HG02642 (cell line): ENCODE results near the gene SLC12A7.

Experiments
- ATAC-seq: cut with Tn5 transposase; IDR thresholded peaks from one replicate; pipeline ENCODE4 v1.9.1; 2021; ENCODE audit warnings: mild to moderate bottlenecking; ENCODE audit not compliant: unreplicated experiment, poor library complexity

The SLC12A7 gene

GRCh38 chr5:1014781-1015221 is 97.1 kb downstream of the SLC12A7 start:
- no peak for ATAC-seq

DNA sequence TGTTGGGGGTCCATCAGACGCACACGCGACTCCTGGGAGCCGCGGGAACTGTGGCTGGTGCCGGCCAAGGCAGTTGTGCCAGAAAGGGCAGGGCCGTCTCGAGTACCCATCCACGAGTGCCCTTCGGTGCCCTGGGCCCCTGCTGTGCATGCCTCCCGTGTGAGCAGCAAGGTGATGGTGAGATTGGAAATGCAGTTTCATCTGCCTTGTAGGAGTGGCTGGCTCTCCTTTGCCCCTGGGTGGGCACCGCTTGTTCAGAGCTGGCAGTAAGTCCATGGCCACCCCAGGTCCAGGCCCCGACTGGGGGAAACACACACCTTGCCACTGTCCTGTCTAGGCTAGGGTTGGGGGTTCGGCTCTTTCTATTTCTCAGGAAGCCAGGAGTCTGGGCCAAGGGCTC is 97.5 kb downstream of the SLC12A7 start:
- ATAC-seq: no peak

- ATAC-seq: no peak
These were observed 97.9 kb downstream of the SLC12A7 start for GRCh38 chr5:1013948-1014301.

DNA sequence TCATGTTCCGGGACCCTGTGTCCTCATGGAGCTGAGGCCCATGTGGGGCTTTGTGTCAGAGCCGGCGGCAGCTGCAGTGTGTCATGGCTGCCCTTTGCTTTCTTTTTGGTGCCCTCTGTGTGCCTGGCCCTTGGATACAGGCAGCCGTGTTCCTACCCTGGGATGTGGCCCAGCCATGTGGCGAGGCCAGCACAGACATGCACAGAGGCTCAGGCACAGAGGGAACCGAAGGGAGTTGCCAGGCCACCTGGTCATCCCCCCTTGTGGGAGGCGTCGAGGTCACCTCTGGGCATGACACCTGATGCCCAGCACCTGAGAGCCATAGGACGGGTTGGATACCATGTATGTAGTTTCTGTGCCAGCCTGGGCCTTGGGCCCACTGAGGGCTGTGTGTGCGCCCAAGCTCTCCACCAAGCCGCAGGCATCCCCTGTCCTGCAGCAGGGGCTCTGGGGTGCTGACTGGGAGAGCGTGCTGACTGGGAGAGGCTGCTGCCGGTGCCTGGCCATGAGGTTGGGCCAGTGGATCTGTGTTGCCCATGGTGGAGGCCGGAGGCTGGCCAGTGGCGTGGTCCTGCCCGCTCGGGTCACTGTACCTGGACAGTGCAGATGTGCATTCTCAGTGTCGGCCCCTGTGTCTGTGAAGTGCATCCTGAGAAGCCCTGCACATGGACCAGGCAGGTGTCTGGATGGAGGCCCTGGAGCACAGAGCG is 98.5 kb downstream of the SLC12A7 start:
- ATAC-seq: no peak

- ATAC-seq: no peak
These were observed 99.0 kb downstream of the SLC12A7 start for GRCh38 chr5:1012900-1013237.

- ATAC-seq: no peak
These were observed 99.5 kb downstream of the SLC12A7 start for GRCh38 chr5:1012313-1012841.

- ATAC-seq: no peak
These were observed 100.0 kb downstream of the SLC12A7 start for GRCh38 chr5:1011741-1012312.

DNA sequence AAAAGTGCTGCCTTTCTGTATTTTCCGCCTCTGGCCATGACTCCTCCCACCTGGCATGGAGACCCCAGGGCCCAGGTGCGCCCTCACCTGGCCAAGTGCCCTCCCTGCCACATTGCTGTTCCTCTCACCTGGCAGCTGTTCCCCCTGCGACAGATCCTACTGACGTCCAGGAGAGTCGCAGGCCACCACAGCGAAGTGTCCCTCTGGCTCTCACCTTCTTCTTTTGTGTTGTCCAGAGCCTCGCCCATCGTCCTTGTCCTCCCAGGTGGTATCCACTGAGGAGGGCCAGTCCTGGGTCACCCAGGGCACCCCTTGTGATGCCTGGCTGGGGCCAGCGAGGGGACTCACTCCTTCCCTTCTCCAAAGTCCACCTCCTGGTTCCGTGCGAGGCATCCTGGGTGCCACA is 100.6 kb downstream of the SLC12A7 start:
- ATAC-seq: no peak

DNA sequence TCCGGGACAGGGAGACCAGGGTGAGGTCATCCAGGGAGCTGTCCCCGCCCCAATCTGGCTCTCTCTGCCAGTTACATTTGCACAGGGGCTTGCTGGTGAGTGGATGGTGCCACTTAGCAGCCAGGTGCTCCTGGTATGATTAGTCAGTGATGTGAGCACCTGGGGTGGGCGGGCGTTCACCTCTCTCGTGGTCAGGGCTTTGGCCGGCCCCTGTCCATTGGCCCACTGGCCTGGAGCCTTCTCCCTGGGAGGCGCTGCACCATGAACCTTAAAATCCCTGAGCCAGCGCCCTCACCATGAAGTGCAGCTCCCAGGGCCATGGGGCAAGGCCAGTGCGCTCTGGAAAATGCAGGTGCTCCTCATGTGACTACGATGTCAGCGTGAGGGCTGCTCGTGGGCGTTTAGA is 101.2 kb downstream of the SLC12A7 start:
- no peak for ATAC-seq

- no peak for ATAC-seq
These were observed 101.7 kb downstream of the SLC12A7 start for GRCh38 chr5:1010181-1010510.

- ATAC-seq: no peak
These were observed 102.3 kb downstream of the SLC12A7 start for GRCh38 chr5:1009359-1010180.

DNA sequence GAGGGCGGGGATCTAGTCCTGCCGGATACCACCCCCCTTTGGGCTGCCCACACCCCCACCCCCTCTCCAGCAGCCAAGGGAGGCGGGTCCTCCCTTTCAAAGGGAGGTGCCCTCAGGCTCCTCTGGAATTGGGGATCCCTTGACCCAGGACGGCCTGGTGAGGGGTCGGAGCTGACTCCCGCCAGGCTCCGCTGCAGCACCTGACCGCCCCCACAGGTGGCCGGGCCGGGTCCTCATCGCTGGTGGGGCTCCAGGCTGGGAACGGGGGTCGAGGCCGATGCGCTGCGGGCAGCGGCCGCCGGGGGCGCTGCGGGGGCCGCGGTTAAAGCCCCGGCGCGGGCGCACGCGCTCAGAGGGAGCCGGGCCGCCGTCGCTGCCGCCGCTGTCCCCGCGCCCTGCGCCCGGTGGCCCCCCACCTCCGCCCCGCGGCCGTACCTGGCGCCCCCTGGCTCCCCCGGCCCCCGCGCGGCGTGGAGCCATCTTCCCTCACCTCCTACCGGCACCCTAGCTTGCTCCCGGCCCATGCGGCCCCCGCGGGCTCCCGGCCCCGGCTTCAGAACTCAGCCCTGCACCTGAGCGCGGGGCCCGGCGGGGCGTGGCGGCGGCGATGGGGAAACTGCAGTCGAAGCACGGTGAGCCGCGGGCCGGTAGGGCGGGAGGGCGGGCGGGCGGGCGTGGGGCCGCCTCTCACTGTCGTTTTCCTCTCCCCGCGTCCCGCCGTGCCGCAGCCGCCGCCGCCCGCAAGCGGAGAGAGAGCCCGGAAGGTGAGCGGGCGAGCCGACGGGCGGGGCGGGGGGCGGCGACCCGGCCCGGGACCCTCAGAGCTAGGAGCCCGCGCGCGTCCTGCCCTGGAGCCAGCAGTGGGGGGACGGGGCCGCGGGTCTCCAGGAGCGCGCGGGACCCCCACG is 103.2 kb downstream of the SLC12A7 start, which contains the start of gene NKD2:
Gene NKD2 (plus strand): TSS at position 352 of the 908 bp plus-strand sequence. CDS start 256 bp downstream, at position 608.
- peak; percentile 44 for ATAC-seq

GRCh38 chr5:1007681-1008450 is 104.0 kb downstream of the SLC12A7 start:
- ATAC-seq: no peak

- ATAC-seq: no peak
These were observed 104.6 kb downstream of the SLC12A7 start for GRCh38 chr5:1007221-1007680.

GRCh38 chr5:1006656-1007071 is 105.2 kb downstream of the SLC12A7 start:
- no peak for ATAC-seq

GRCh38 chr5:1005904-1006655 is 105.8 kb downstream of the SLC12A7 start:
- ATAC-seq: no peak

DNA sequence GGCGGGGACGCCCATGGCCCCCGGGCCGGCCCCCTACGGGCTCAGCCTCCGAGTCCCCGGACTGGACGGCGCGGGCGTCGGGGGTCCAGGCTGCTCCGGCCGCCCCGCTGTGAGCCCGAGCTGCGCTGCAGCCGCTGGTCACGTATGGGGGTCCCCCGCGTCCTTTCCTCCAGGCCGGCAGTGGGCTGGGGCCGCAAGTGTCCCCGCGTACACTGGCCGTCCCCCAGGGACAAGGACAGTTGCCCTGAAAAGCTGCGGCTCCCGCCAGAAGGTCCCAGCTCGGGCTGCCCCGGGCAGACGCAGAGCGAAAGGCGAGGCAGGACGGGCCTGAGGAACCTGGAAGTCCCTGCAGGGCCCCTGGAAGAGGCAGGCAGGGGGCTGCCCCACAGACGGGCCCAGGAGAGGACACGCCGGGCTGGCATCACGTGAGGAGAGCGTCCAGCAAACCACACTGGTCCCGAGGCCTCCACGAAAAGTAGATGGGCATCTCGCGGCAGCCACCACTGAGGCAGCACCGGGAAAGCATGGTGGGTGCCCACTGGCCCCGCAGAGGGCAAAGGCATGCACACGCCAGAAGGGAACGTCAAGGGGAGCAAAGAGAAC is 106.5 kb downstream of the SLC12A7 start:
- no peak for ATAC-seq
